ENCODE results near the gene OOSP3.

- TF ChIP-seq CEBPB (IDR thresholded peaks at IDR 0.05) (no peak), TAF1 (IDR thresholded peaks at IDR 0.05; ENCODE audit: low read depth) (no peak), ZBTB7A (IDR thresholded peaks at IDR 0.05; ENCODE audit: low read depth) (no peak), EP300 (IDR thresholded peaks at IDR 0.05; ENCODE audit: borderline replicate concordance) (no peak), MAX (IDR thresholded peaks at IDR 0.05) (no peak), CREB1 (IDR thresholded peaks at IDR 0.05; ENCODE audit: low read depth) (no peak), REST (IDR thresholded peaks at IDR 0.05; ENCODE audit: low read depth) (no peak), YY1 (IDR thresholded peaks at IDR 0.05; ENCODE audit: low read depth) (no peak), NFIC (IDR thresholded peaks at IDR 0.05) (no peak), RAD21 (IDR thresholded peaks at IDR 0.05; ENCODE audit: low read depth) (no peak), TCF12 (IDR thresholded peaks at IDR 0.05; ENCODE audit: low read depth) (no peak), USF1 (IDR thresholded peaks at IDR 0.05) (no peak), EGR1 (IDR thresholded peaks at IDR 0.05) (no peak)
Measured at GRCh38 chr11:59918480-59918879, 39.9 kb downstream of the OOSP3 start.
